ENCODE data around the gene COQ5.

DNA sequence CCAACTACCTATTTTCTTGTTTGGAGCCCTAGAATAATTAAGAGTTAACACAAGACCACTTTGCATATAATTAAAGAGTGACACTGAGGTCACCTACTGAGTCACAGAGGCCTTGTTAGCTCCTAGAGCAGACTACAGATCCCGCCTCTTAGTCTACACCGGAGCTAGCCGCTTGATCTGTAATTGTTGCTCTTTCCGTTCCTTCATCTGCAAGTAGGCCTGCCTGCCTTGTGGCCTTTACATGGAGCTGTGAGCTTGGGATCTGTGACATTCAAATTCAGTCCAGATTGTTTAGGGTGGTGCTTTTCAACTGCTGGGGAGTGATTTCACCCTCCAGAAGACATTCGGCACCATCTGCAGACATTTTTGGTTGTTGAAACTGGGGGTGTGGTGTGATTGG is 38.6 kb downstream of the COQ5 start:
- no peak for TF ChIP-seq REST (IDR thresholded peaks at IDR 0.05)
- TF ChIP-seq, protein P1, sequence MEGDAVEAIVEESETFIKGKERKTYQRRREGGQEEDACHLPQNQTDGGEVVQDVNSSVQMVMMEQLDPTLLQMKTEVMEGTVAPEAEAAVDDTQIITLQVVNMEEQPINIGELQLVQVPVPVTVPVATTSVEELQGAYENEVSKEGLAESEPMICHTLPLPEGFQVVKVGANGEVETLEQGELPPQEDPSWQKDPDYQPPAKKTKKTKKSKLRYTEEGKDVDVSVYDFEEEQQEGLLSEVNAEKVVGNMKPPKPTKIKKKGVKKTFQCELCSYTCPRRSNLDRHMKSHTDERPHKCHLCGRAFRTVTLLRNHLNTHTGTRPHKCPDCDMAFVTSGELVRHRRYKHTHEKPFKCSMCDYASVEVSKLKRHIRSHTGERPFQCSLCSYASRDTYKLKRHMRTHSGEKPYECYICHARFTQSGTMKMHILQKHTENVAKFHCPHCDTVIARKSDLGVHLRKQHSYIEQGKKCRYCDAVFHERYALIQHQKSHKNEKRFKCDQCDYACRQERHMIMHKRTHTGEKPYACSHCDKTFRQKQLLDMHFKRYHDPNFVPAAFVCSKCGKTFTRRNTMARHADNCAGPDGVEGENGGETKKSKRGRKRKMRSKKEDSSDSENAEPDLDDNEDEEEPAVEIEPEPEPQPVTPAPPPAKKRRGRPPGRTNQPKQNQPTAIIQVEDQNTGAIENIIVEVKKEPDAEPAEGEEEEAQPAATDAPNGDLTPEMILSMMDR (IDR thresholded peaks at IDR 0.05; ENCODE audit: low read depth, low read length, missing input control), result no peak
- TF ChIP-seq SP1 (IDR thresholded peaks at IDR 0.05), result no peak
